ENCODE data around the gene NUP205. TPM values are rescaled to one million over a fixed set of nuclear protein-coding genes. Genes with fewer than 3 reads are reported as not detected.
"Not testable (repeated sequence)": the region's sequence is repeated elsewhere in the genome, so short reads cannot be mapped to it uniquely, and the experiment has no call there.

Gene NUP205
- polyA plus RNA-seq, 1 donor from 2014 or later = 32.3 TPM

- no peaks in the 10 kb centered on the region for H4K20me1 ChIP-seq (ENCODE audit: insufficient read depth)
- H3K27me3 ChIP-seq (ENCODE audit: insufficient read depth, low read depth, low read length) = no peaks in the 10 kb centered on the region
- no peak overlapping the region for H2AFZ ChIP-seq (ENCODE audit: low read depth, low read length)
- no peaks in the 10 kb centered on the region for H3K9me2 ChIP-seq (ENCODE audit: insufficient read depth, low read length)
- no peaks in the 10 kb centered on the region for H3F3A ChIP-seq (ENCODE audit: insufficient read depth, low read length, poor library complexity, severe bottlenecking)
- H3K4me2 ChIP-seq (ENCODE audit: low read length) = no peak overlapping the region
- no peak overlapping the region for H3K27ac ChIP-seq (ENCODE audit: low read length)
- peaks cover 72% of the 10 kb centered on the region for H3K79me2 ChIP-seq (replicated peaks; ENCODE audit: insufficient read depth, low read length)
- no peak for TF ChIP-seq EP300 (conservative IDR thresholded peaks at IDR 0.05; ENCODE audit: poor library complexity, severe bottlenecking)
- TF ChIP-seq, protein P1, sequence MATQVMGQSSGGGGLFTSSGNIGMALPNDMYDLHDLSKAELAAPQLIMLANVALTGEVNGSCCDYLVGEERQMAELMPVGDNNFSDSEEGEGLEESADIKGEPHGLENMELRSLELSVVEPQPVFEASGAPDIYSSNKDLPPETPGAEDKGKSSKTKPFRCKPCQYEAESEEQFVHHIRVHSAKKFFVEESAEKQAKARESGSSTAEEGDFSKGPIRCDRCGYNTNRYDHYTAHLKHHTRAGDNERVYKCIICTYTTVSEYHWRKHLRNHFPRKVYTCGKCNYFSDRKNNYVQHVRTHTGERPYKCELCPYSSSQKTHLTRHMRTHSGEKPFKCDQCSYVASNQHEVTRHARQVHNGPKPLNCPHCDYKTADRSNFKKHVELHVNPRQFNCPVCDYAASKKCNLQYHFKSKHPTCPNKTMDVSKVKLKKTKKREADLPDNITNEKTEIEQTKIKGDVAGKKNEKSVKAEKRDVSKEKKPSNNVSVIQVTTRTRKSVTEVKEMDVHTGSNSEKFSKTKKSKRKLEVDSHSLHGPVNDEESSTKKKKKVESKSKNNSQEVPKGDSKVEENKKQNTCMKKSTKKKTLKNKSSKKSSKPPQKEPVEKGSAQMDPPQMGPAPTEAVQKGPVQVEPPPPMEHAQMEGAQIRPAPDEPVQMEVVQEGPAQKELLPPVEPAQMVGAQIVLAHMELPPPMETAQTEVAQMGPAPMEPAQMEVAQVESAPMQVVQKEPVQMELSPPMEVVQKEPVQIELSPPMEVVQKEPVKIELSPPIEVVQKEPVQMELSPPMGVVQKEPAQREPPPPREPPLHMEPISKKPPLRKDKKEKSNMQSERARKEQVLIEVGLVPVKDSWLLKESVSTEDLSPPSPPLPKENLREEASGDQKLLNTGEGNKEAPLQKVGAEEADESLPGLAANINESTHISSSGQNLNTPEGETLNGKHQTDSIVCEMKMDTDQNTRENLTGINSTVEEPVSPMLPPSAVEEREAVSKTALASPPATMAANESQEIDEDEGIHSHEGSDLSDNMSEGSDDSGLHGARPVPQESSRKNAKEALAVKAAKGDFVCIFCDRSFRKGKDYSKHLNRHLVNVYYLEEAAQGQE (IDR thresholded peaks at IDR 0.05; ENCODE audit: borderline replicate concordance) = no peak
- TF ChIP-seq POLR2AphosphoS5 (IDR thresholded peaks at IDR 0.05) = no peak
- TF ChIP-seq EZH2 (IDR thresholded peaks at IDR 0.05; ENCODE audit: borderline replicate concordance, insufficient read depth, low read length, poor library complexity, severe bottlenecking) = no peak
- TF ChIP-seq SMC3 (conservative IDR thresholded peaks at IDR 0.05; ENCODE audit: poor library complexity) = no peak
- TF ChIP-seq MXI1 (conservative IDR thresholded peaks at IDR 0.05; ENCODE audit: poor library complexity, severe bottlenecking) = no peak
- TF ChIP-seq RAD21 (conservative IDR thresholded peaks at IDR 0.05) = no peak
- no peak for TF ChIP-seq TAF1 (IDR thresholded peaks at IDR 0.05; ENCODE audit: low read depth)
- no peak overlapping the region for H3K4me3 ChIP-seq (ENCODE audit: low read length)
- no peaks in the 10 kb centered on the region for H3K36me3 ChIP-seq (ENCODE audit: insufficient read depth, low read length)
- no peak overlapping the region for H3K9ac ChIP-seq (ENCODE audit: low read length)
- no peaks in the 10 kb centered on the region for H3K9me3 ChIP-seq (ENCODE audit: low read length)
Observed at GRCh38 chr7:135666156-135666555, 108.4 kb downstream of the NUP205 start.

DNA sequence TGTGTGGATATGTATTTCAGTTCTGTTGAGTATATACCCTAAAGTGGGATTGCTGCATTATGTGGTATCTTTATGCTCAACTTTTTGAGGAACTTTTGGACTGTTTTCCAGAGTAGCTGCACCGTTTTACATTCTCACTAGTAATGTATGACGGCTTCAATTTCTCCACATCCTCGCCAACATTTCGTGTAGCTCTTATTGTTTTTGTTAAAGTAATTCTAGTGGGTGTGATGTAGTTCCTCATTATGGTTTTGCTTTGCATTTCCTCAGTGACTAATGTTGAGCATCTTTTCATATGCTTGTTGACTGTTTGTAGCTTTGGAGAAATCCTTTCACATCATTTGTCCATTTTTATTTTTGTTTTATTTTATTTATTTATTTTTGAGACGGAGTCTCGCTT lies 109.1 kb downstream of the NUP205 start:
- H3K79me2 ChIP-seq (replicated peaks; ENCODE audit: insufficient read depth, low read length) = peaks cover 79% of the 10 kb centered on the region
- H3K9ac ChIP-seq (ENCODE audit: low read length) = no peak overlapping the region
- H3F3A ChIP-seq (ENCODE audit: insufficient read depth, low read length, poor library complexity, severe bottlenecking) = no peaks in the 10 kb centered on the region
- no peaks in the 10 kb centered on the region for H4K20me1 ChIP-seq (ENCODE audit: insufficient read depth)
- H3K27ac ChIP-seq (ENCODE audit: low read length) = no peak overlapping the region
- no peak overlapping the region for H3K4me3 ChIP-seq (ENCODE audit: low read length)
- TF ChIP-seq EZH2 (IDR thresholded peaks at IDR 0.05; ENCODE audit: borderline replicate concordance, insufficient read depth, low read length, poor library complexity, severe bottlenecking) (no peak), RAD21 (conservative IDR thresholded peaks at IDR 0.05) (no peak), MXI1 (conservative IDR thresholded peaks at IDR 0.05; ENCODE audit: poor library complexity, severe bottlenecking) (no peak), POLR2AphosphoS5 (IDR thresholded peaks at IDR 0.05) (no peak), SMC3 (conservative IDR thresholded peaks at IDR 0.05; ENCODE audit: poor library complexity) (no peak), EP300 (conservative IDR thresholded peaks at IDR 0.05; ENCODE audit: poor library complexity, severe bottlenecking) (no peak), TAF1 (IDR thresholded peaks at IDR 0.05; ENCODE audit: low read depth) (no peak)
- TF ChIP-seq, protein P1 (IDR thresholded peaks at IDR 0.05; ENCODE audit: borderline replicate concordance) = no peak
- TF ChIP-seq, protein P2, sequence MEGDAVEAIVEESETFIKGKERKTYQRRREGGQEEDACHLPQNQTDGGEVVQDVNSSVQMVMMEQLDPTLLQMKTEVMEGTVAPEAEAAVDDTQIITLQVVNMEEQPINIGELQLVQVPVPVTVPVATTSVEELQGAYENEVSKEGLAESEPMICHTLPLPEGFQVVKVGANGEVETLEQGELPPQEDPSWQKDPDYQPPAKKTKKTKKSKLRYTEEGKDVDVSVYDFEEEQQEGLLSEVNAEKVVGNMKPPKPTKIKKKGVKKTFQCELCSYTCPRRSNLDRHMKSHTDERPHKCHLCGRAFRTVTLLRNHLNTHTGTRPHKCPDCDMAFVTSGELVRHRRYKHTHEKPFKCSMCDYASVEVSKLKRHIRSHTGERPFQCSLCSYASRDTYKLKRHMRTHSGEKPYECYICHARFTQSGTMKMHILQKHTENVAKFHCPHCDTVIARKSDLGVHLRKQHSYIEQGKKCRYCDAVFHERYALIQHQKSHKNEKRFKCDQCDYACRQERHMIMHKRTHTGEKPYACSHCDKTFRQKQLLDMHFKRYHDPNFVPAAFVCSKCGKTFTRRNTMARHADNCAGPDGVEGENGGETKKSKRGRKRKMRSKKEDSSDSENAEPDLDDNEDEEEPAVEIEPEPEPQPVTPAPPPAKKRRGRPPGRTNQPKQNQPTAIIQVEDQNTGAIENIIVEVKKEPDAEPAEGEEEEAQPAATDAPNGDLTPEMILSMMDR (IDR thresholded peaks at IDR 0.05; ENCODE audit: poor library complexity, severe bottlenecking) = no peak
- H2AFZ ChIP-seq (ENCODE audit: low read depth, low read length) = no peak overlapping the region
- H3K9me2 ChIP-seq (ENCODE audit: insufficient read depth, low read length) = no peaks in the 10 kb centered on the region
- H3K9me3 ChIP-seq (ENCODE audit: low read length) = no peaks in the 10 kb centered on the region
- H3K27me3 ChIP-seq (ENCODE audit: insufficient read depth, low read depth, low read length) = no peaks in the 10 kb centered on the region
- H3K4me2 ChIP-seq (ENCODE audit: low read length) = no peak overlapping the region
- H3K36me3 ChIP-seq (ENCODE audit: insufficient read depth, low read length) = no peaks in the 10 kb centered on the region

GRCh38 chr7:135667626-135668025 lies 109.9 kb downstream of the NUP205 start:
- H3K4me3 ChIP-seq (ENCODE audit: low read length); H3K9ac ChIP-seq (ENCODE audit: low read length); H3K36me3 ChIP-seq (ENCODE audit: insufficient read depth, low read length); H3K9me3 ChIP-seq (ENCODE audit: low read length); H3F3A ChIP-seq (ENCODE audit: insufficient read depth, low read length, poor library complexity, severe bottlenecking); H3K27ac ChIP-seq (ENCODE audit: low read length); H4K20me1 ChIP-seq (ENCODE audit: insufficient read depth); H3K27me3 ChIP-seq (ENCODE audit: insufficient read depth, low read depth, low read length); H2AFZ ChIP-seq (ENCODE audit: low read depth, low read length); H3K4me2 ChIP-seq (ENCODE audit: low read length); H3K9me2 ChIP-seq (ENCODE audit: insufficient read depth, low read length): not testable (repeated sequence)
- H3K79me2 ChIP-seq (replicated peaks; ENCODE audit: insufficient read depth, low read length) = peaks cover 79% of the 10 kb centered on the region

- peaks cover 73% of the 10 kb centered on the region for H3K79me2 ChIP-seq (replicated peaks; ENCODE audit: insufficient read depth, low read length)
- not testable (repeated sequence) for H3K9ac ChIP-seq (ENCODE audit: low read length); H3F3A ChIP-seq (ENCODE audit: insufficient read depth, low read length, poor library complexity, severe bottlenecking); H3K4me2 ChIP-seq (ENCODE audit: low read length); H3K36me3 ChIP-seq (ENCODE audit: insufficient read depth, low read length); H2AFZ ChIP-seq (ENCODE audit: low read depth, low read length); H3K27ac ChIP-seq (ENCODE audit: low read length); H3K4me3 ChIP-seq (ENCODE audit: low read length); H3K27me3 ChIP-seq (ENCODE audit: insufficient read depth, low read depth, low read length); H3K9me2 ChIP-seq (ENCODE audit: insufficient read depth, low read length); H4K20me1 ChIP-seq (ENCODE audit: insufficient read depth); H3K9me3 ChIP-seq (ENCODE audit: low read length)
Observed at GRCh38 chr7:135668852-135669395, 111.2 kb downstream of the NUP205 start.
